ENCODE results near the gene GRM3.

Gene GRM3

DNA sequence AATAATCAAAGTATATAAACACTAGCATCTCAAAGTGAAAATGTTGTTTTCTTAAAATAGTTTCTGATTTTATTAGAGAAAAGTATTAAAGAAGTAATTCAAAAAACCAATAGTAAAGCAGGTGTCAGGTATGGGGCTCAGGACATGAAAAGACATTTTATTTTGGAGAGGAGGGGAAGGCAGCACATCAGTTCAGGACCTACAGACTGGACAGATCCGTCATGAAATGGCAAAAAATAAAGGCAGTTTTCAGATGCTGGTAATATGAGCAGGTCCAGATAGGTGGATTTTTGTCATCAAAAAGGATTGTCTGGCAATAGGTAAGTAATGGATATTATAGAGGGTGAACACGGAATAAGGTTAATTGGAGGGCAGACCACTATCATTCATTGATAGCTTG, 49.0 kb downstream of the GRM3 start:
- DNase-seq (ENCODE audit: low read depth in 2 of 2), result no peak

- DNase-seq (ENCODE audit: low read depth in 2 of 2), result no peak
Observed at GRCh38 chr7:86706406-86706805, 62.7 kb downstream of the GRM3 start.

- no peak for DNase-seq (ENCODE audit: low read depth in 2 of 2)
Observed at GRCh38 chr7:86708031-86708680, 64.4 kb downstream of the GRM3 start.

GRCh38 chr7:86720306-86720705, 76.6 kb downstream of the GRM3 start:
- no peak for DNase-seq (ENCODE audit: low read depth in 2 of 2)

DNA sequence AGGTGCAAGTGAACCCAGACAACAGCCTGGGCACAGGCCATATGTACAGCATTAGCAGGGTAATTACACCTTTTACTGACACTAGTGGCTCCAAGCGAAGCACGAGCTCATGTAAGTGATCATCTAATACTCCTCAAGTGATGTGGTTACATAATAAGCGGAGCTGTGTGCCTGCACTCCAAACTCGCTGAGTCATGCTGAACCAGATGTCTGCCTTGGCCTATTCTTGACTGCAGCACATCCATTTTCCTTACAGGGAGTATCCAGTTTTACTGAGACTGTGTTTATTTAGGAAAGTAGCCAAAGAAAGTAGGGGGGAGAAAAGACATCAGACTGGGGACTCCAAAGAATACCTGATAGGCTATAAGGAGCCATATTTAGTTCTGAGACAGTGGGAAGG, 90.1 kb downstream of the GRM3 start:
- no peak for DNase-seq (ENCODE audit: low read depth in 2 of 2)

DNA sequence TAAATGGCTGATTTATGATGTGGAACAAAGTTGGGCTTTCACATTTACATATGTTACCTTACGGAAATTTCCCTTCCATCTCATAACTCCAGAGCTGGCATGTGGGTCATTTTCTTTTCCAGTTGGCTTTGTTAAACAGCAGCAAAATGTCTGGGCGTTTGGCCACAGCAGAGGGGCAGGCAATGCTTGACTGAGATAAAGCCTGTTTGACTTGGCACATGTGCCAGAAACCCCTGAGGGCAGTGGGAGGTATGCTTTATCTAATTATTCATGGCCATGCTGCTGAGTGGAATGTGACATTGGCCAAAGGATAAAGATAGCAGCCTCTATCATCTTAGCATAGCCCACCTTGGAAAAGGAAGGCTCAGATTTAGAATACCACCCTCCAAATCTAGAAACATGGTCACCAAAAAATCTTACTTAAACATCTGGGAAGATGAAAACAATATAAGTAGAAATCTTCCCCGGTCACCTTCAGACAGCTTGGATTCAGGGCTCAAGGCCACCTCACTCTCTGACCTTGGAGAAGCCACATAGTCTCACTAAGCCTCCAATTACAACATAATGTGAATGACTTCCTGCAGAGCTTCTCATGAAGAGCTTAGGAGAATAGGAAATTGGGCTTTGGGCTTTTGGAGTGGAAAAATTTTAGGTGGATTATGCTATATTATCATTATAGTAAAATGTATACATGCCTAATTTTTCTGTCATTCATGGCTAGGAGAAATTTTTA, 101.5 kb downstream of the GRM3 start:
- no peak for DNase-seq (ENCODE audit: low read depth in 2 of 2)

- DNase-seq (ENCODE audit: low read depth in 2 of 2), result no peak
Observed at GRCh38 chr7:86747698-86748097, 104.0 kb downstream of the GRM3 start.

- DNase-seq (ENCODE audit: low read depth in 2 of 2), result no peak
Observed at GRCh38 chr7:86748201-86748600, 104.5 kb downstream of the GRM3 start.

DNA sequence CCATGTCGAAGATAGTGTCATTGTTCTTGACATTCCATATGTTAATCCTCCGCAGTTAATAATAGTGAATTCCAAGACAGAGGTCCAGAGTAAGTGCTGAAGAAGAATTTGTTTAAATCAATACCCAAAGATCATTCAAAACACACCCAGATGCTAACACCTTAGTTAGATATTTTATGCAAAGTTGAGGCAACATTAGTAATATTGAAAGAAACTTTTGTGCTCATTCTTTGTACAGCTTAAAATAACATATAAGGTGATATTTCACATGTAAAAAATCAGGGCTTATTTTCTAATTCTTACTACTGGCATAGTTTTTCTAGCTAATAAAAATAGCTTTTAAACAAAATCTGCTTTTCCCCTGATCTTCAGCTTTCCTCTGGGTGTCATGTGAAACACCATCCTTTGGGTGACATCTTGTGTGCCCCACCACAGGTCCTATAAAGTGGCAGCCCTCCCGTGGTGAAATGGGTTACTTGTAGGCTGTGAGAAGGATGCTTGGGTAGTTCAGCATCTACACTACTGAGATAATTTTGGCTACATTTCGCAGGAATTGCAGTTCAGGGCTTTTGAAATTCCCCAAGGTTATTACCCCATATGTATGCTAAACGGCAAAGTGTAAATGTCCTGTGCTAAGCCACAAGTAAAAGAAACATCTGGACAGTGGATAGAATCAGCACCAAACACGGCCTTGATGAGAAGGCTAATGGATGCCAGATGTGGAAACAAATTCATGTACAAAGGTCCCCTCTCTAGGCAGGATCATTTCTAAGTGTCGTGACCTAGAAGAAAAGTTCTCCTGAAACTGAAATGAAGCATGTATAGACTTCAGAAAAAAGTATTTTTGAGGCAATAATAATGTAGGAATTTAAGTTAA, 105.4 kb downstream of the GRM3 start:
- DNase-seq (ENCODE audit: low read depth in 2 of 2), result no peak

GRCh38 chr7:86749741-86750665, 106.3 kb downstream of the GRM3 start:
- DNase-seq (ENCODE audit: low read depth in 2 of 2), result no peak

DNA sequence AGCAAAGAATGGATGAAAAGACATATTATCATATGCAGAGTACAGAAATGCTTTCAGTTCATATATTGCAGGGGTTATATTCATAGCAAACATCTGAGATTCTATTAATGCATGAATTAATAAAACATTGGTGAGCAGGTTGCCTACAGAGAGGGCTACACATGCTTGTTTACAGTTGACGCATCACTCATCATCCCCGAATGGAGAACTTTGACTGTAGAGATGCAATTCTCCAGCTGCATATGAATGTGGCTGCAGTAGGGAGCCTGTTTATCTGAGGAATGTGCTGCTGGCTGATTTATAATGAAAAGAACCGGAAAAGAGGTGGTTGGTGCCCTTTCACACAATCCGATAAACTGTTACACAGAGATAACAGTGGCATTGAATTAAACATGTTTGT, 116.5 kb downstream of the GRM3 start:
- DNase-seq (ENCODE audit: low read depth in 2 of 2), result no peak

DNA sequence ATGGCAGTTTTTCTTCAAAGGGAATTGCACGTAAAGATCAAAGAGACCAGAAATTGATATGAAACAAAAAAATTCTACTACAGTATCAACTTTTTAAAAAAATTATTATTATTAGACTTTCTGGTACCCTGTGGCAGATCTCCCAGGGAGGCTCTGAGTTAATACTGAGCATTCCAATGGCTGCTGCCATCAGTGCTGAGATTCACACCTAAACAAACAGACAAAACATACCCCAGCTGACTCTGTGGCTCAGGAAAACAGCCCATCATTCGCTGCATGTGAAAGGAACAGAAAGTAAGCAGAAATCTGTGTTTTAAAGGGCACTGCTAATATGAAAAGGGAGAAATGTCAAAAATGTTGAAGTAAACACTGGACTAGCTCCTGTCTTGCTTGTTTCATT, 118.4 kb downstream of the GRM3 start:
- DNase-seq (ENCODE audit: low read depth in 2 of 2), result no peak

GRCh38 chr7:86765931-86766330, 122.2 kb downstream of the GRM3 start:
- no peak for DNase-seq (ENCODE audit: low read depth in 2 of 2)

GRCh38 chr7:86768394-86768793, 124.7 kb downstream of the GRM3 start:
- DNase-seq (ENCODE audit: low read depth in 2 of 2), result no peak

- DNase-seq (ENCODE audit: low read depth in 2 of 2), result no peak
Observed at GRCh38 chr7:86768967-86769760, 125.5 kb downstream of the GRM3 start.

GRCh38 chr7:86773309-86773708, 129.6 kb downstream of the GRM3 start:
- DNase-seq (ENCODE audit: low read depth in 2 of 2), result no peak

DNA sequence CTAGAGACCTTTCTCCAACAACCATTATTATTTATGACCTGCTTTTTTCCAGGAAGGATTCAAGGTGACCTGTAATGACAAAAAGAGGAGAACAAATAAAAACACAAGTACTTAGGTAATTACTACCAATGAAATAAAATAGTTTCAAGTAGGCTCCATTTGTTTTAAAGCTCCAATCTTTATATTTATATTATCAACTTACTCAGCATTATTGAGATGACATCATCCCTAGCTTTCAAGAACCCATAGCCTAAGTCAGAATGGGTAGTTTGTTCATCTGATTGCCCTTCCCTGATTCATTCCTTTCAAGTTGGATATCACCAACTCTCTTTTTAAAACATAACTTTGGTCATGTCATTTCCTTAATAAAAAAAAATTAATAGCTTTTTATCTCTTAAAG, 131.5 kb downstream of the GRM3 start:
- DNase-seq (ENCODE audit: low read depth in 2 of 2), result no peak

GRCh38 chr7:86776136-86776535, 132.4 kb downstream of the GRM3 start:
- DNase-seq (ENCODE audit: low read depth in 2 of 2), result no peak

DNA sequence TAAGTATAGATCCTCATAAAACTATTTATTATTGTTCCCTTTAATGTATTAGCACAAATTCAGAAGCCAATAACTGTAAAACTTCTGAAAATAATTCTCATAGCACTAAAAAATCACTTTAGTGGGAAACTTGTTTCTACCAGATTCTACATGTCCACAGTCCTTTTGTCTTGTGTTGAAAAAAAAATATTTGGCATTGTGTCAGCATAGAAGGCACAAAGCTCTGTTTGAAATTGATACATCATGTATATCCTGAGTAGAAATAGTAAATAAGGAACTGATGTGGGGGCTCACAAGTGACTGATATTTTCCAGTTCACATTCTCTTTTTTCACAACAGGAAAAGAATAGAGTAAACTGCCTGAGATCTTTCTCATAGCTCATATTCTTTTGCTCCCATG, 134.6 kb downstream of the GRM3 start:
- no peak for DNase-seq (ENCODE audit: low read depth in 2 of 2)

GRCh38 chr7:86784765-86785164, 141.1 kb downstream of the GRM3 start:
- no peak for DNase-seq (ENCODE audit: low read depth in 2 of 2)

GRCh38 chr7:86785641-86786040, 141.9 kb downstream of the GRM3 start:
- no peak for DNase-seq (ENCODE audit: low read depth in 2 of 2)
